NOMO-1 (cell line): ENCODE data around the gene NID2.

Source experiments
- DNase-seq, 2 experiments: peaks; one replicate each; lab custom pipeline; 2025; ENCODE audit not compliant: unreplicated experiment in 2 of 2; lab: John Stamatoyannopoulos, UW

The NID2 gene

DNA sequence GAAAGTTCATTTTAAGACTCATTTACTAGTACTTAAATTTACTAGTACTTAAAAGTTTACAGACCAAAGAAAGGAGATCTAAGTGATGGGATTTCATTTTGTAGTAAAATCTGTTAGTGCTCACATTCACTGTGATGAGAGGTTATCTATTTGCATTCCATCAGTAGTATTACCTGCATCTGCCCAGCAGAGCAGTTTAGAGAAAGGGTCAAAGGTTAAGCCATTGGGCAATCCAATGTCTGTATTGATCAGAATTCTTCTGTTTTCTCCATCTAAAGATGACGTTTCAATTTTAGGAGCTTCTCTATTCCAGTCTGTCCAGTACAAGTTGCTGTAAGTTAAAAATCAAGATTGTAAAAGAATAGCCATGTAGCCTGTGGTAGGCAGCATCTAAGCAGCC, 61.2 kb downstream of the NID2 start:
- DNase-seq: no peak

DNA sequence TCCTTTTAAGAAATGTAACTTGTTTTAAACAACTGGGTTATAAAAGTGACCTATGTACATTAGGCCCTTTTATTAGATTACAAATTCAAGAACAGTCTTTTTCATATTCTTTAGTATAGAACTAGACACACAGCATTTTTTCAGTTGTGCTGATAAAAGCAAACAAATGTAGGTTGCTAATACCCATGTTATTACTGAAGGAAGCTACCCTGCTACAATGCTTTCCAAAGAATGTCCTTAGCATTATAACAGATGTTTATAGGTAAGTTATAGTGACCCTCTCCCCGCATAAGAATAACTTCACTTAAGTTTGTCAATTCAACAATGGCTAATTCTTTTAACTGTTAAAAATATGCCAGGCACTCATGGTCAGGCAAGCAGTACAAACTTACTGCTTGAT, 61.6 kb downstream of the NID2 start:
- DNase-seq: no peak

GRCh38 chr14:52006361-52006760, 62.5 kb downstream of the NID2 start:
- no peak for DNase-seq

- no peak for DNase-seq
These were observed 63.2 kb downstream of the NID2 start for GRCh38 chr14:52005625-52006024.

- DNase-seq: no peak
These were observed 65.5 kb downstream of the NID2 start for GRCh38 chr14:52003324-52003723.

DNA sequence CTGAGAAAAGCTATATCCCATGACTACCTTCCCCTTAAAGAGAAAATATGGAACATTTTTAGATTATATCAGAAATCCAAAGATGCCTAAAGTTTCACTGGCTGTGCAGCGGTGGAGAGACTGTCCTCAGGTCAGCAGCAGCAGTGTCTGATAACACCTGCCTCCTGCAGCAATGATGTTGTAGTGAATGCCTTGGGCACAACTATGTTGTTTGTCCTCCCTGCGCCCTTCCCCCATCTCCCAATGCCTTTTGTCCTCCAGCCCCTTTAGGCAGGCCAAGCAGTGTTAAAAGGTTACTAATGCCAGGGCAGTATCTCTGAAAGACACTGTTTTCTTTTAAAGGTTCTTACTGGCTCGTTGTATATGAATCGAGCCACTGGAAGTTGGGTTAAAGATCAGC, 66.3 kb downstream of the NID2 start:
- no peak for DNase-seq

GRCh38 chr14:52000696-52001095, 68.2 kb downstream of the NID2 start:
- DNase-seq: no peak

GRCh38 chr14:52000019-52000582, 68.8 kb downstream of the NID2 start:
- no peak for DNase-seq

GRCh38 chr14:51999084-51999483, 69.8 kb downstream of the NID2 start:
- no peak for DNase-seq

DNA sequence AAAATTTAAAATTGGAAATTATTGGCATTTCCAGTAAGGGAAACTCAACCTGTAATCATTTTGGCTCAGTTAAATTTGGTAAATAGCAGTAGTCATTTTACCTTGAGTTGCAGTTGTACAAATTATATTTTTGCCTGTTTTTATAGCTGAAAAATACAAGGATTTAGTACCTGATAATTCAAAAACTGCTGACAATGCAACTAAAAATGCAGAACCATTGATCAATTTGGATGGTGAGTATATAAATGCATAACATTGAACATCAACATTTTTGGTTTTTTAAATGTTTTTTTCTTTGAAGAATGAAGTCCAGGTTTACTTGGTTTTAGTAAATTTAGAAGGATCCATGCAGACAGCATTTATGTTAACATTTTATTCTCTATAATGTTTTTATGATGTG, 70.5 kb downstream of the NID2 start:
- no peak for DNase-seq

- DNase-seq: peak in 1 of 2 experiments; percentile 48
These were observed 72.6 kb downstream of the NID2 start for GRCh38 chr14:51996148-51996746.

DNA sequence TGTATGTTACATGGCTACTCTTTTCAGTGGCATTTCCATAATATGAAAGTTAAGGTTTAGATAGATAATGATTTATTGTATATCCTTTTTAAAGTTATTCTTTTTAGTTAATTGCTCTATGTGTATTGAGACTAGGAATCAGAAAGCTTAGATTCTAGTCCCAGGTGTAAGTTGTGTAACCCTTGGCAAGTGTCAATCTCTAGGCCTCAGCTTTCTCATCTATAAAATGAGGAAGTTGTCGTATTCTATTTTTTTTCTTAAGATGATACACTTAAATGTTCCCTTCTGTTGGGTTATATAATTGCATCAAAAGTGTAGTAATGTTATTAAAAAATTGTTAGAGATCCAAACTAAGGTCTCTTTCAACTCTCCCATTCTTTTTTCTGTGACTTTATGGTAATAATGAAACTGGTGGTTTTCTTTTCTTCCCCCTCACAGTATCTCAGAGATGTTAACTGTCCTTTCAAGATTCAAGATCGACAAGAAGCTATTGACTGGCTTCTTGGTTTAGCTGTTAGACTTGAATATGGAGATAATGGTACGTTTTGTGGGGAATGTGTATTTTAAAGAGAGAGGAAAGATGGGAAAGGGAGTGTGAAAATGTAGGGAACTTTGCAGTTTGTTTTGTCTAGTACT, 75.5 kb downstream of the NID2 start:
- DNase-seq: no peak

GRCh38 chr14:51990488-51990887, 78.4 kb downstream of the NID2 start:
- no peak for DNase-seq

- peak; percentile 91 to 97 for DNase-seq
These were observed 79.3 kb downstream of the NID2 start, which contains the start of gene RTRAF for GRCh38 chr14:51989293-51990234. RTRAF (plus strand) TSS chr14:51989546; CDS start chr14:51989640, 94 bp downstream.

- DNase-seq: no peak
These were observed 80.6 kb downstream of the NID2 start for GRCh38 chr14:51988221-51988620.

- DNase-seq: no peak
These were observed 87.5 kb downstream of the NID2 start for GRCh38 chr14:51981218-51981854.

GRCh38 chr14:51979088-51979709, 89.7 kb downstream of the NID2 start:
- DNase-seq: peak; percentile 36 to 49

- no peak for DNase-seq
These were observed 90.2 kb downstream of the NID2 start for GRCh38 chr14:51978681-51979085.

- DNase-seq: no peak
These were observed 91.8 kb downstream of the NID2 start for GRCh38 chr14:51977075-51977474.

GRCh38 chr14:51972566-51972965, 96.3 kb downstream of the NID2 start:
- no peak for DNase-seq
